IPS DF 6.9 (cell line): Measurements from ENCODE around the gene TELO2.

ENCODE experiments used
- DNase-seq: peaks from one replicate; pipeline ENCODE4 v3.0.0-alpha.2; 2013; ENCODE audit warnings: low read depth, low spot score
- H3K27ac ChIP-seq: one replicate; pipeline ENCODE4 v1.5.1; 2013; ENCODE audit warnings: low read length, control low read depth
- H3K27me3 ChIP-seq: 2 replicates; pipeline ENCODE4 v1.6.1; 2013; ENCODE audit warnings: mild to moderate bottlenecking, low read length; ENCODE audit not compliant: control insufficient read depth, insufficient read depth
- H3K36me3 ChIP-seq: 2 replicates; pipeline ENCODE4 v1.6.1; 2013; ENCODE audit warnings: low read length; ENCODE audit not compliant: control insufficient read depth, insufficient read depth
- H3K4me1 ChIP-seq: 2 replicates; pipeline ENCODE4 v1.6.1; 2013; ENCODE audit warnings: low read length; ENCODE audit not compliant: control insufficient read depth, insufficient read depth
- H3K4me3 ChIP-seq: 2 replicates; pipeline ENCODE4 v1.5.1; 2013; ENCODE audit warnings: mild to moderate bottlenecking, low read length
- H3K9me3 ChIP-seq: 2 replicates; pipeline ENCODE4 v1.6.1; 2013; ENCODE audit warnings: low read length, inconsistent platforms; ENCODE audit not compliant: control insufficient read depth, insufficient read depth
- WGBS: extraction: QIAGEN DNeasy Blood & Tissue Kit; methylation state at CpG from one replicate; pipeline ENCODE4 v1.1.7; 2013; ENCODE audit warnings: mixed read lengths, missing lambda C conversion rate; ENCODE audit not compliant: insufficient read length, insufficient coverage; 5-methylcytosine and 5-hydroxymethylcytosine counted together

The TELO2 gene

GRCh38 chr16:1524366-1524765 lies 31.2 kb downstream of the TELO2 start:
- WGBS: no CpG with 5 or more reads among the region's 26 CpGs
- Histone ChIP-seq H3K27ac (no peak overlapping the region), H3K4me1 (no peaks in the 10 kb centered on the region), H3K27me3 (no peaks in the 10 kb centered on the region), H3K36me3 (no peaks in the 10 kb centered on the region; the same call in 1 of the 2 replicates), H3K4me3 (no peak overlapping the region), H3K9me3 (no peaks in the 10 kb centered on the region)
- DNase-seq: no peak

DNA sequence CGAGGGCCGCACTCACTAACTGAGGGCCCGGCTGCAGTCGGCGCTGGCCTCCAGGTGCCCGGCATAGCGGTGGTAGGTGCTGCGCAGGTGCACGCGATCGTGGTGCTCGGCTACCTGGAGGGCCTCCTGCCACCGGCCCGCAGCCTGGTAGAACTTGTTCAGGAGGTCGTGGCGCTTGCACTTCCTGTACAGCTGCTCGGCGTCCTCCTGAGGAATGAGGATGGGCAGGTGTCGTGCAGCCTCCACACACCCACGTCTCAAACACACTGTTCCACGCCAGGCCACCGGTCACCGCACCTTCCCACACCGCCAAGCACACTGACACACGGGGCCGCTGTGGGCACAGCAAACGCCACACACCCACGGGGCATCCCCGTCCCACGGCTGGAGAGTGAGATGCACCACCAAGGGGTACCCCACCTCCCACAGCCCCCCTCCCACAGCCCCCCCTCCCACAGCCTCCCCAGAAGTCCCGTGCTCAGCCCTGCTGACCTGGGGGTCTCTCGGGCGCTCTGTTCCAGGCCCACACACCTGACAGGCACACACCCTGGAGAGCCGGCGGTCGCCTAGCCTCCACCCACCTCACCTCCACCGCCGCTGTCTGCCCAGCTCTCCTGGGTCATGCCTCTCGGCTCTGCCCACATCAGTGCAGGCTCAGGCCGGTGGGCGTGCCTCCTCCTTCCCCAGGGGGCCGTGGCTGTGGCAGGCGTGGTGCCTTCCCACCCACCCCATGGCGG lies 32.9 kb downstream of the TELO2 start:
- Histone ChIP-seq H3K9me3 (no peaks in the 10 kb centered on the region), H3K4me3 (no peak overlapping the region), H3K27ac (no peak overlapping the region), H3K36me3 (no peaks in the 10 kb centered on the region; the same call in 1 of the 2 replicates), H3K27me3 (no peaks in the 10 kb centered on the region), H3K4me1 (no peaks in the 10 kb centered on the region)
- no CpG with 5 or more reads among the region's 44 CpGs for WGBS
- no peak for DNase-seq

- Histone ChIP-seq H3K27me3 (no peaks in the 10 kb centered on the region), H3K4me1 (no peaks in the 10 kb centered on the region), H3K27ac (no peak overlapping the region), H3K4me3 (no peak overlapping the region), H3K9me3 (no peaks in the 10 kb centered on the region), H3K36me3 (no peaks in the 10 kb centered on the region; the same call in 1 of the 2 replicates)
- WGBS: no CpG with 5 or more reads among the region's 38 CpGs
- DNase-seq: no peak
These were observed 33.7 kb downstream of the TELO2 start for GRCh38 chr16:1526608-1527555.

GRCh38 chr16:1527836-1528811 lies 35.0 kb downstream of the TELO2 start:
- no peaks in the 10 kb centered on the region for H3K27me3 ChIP-seq
- WGBS: no CpG with 5 or more reads among the region's 42 CpGs
- DNase-seq: no peak
- no peak overlapping the region for H3K4me3 ChIP-seq
- H3K9me3 ChIP-seq: no peaks in the 10 kb centered on the region
- no peaks in the 10 kb centered on the region for H3K4me1 ChIP-seq
- no peak overlapping the region for H3K27ac ChIP-seq
- no peaks in the 10 kb centered on the region; the same call in 1 of the 2 replicates for H3K36me3 ChIP-seq

DNA sequence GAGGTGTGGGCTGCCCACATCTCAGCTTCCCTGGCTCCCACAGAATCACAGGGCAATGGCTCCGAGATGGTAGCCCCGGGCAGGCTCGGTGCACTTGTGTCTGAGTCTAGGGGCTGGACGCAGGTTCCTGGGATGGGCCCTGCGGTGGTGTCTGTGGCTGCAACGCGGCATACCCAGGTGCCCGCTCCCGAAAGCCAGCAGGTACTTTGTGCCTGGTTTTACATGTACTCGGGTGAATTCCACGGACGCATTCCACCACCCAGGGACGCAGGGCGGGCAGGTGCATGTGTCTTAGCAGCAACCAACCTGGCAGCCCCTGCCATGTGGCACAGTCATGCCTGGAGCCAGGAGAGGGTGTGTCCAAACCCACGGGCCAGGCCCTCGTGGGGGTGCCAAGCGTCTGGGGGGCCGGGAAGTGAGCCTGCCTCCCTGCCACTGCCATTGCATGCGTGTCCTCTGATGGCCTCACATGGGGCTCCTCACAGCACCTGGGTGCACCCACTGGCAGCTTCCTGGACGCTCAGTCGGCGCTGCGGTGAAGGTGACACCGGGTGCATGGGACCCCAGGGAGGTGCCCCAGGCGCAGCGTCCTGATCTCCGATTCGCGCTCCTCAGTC lies 35.9 kb downstream of the TELO2 start:
- H3K27ac ChIP-seq: no peak overlapping the region
- DNase-seq: no peak
- no CpG with 5 or more reads among the region's 29 CpGs for WGBS
- no peaks in the 10 kb centered on the region for H3K4me1 ChIP-seq
- H3K36me3 ChIP-seq: no peaks in the 10 kb centered on the region; the same call in 1 of the 2 replicates
- H3K9me3 ChIP-seq: no peaks in the 10 kb centered on the region
- H3K4me3 ChIP-seq: no peak overlapping the region
- H3K27me3 ChIP-seq: no peaks in the 10 kb centered on the region

- H3K4me3 ChIP-seq: no peak overlapping the region
- no peak for DNase-seq
- no peaks in the 10 kb centered on the region for H3K27me3 ChIP-seq
- H3K4me1 ChIP-seq: no peaks in the 10 kb centered on the region
- no peak overlapping the region for H3K27ac ChIP-seq
- no CpG with 5 or more reads among the region's 27 CpGs for WGBS
- H3K36me3 ChIP-seq: no peaks in the 10 kb centered on the region; the same call in 1 of the 2 replicates
- no peaks in the 10 kb centered on the region for H3K9me3 ChIP-seq
These were observed 37.3 kb downstream of the TELO2 start for GRCh38 chr16:1530349-1530882.

DNA sequence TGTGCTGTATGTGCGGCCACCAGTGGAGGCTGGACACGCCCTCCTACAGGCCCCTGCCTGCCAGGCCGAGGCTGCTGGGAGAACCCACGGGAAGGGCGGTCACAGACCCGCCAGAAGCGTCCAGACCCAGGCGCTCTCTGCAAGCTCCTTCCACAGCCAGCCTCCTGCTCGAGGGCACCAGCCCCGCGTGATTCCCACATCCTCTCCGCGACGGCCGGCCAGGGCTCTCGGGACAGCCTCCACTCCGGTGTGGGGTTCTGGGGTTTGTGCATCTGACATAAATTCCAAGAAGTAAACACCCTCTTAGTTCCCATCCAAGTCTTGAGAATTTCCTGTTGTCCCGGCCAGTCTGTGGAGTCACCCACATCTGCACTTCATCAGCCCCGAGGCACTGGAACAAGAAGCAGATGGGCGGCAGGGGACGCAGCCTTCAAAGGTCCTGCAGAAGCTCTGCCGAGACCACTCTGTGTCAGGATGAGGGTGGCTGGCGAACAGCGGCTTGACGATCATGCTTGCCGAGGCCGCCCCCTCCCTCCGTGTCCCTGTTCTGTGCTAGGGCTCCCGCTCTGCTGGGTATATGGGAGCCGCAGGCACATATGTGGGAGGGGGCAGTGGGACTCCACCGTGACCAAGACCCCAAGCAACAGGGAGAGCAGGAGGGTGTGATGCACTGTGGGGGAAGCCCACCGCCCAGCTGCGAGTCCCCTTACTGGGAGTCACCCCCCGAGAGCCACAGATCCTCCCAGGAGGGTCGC lies 37.9 kb downstream of the TELO2 start:
- Histone ChIP-seq H3K27me3 (no peaks in the 10 kb centered on the region), H3K36me3 (no peaks in the 10 kb centered on the region; the same call in 1 of the 2 replicates), H3K4me3 (no peak overlapping the region), H3K4me1 (no peaks in the 10 kb centered on the region), H3K27ac (no peak overlapping the region), H3K9me3 (no peaks in the 10 kb centered on the region)
- DNase-seq: no peak
- WGBS: no CpG with 5 or more reads among the region's 35 CpGs

DNA sequence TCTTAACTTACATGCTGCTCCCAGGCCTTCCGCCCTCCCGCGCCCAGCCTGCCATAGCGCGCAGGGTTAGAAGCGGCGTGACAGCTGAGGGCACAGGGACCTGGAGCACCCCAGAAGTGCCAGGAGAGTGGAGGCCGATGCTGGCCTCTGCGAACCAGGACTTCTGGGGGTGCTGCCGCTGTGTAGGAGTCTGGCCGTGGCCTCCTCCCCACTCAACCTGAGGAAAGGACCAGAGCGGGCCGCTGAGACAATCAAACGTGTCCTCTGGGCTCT lies 38.4 kb downstream of the TELO2 start:
- WGBS: no CpG with 5 or more reads among the region's 14 CpGs

GRCh38 chr16:1532081-1532760 lies 39.1 kb downstream of the TELO2 start:
- H3K4me1 ChIP-seq: no peaks in the 10 kb centered on the region
- WGBS: no CpG with 5 or more reads among the region's 28 CpGs
- no peak overlapping the region for H3K4me3 ChIP-seq
- no peak for DNase-seq
- no peaks in the 10 kb centered on the region for H3K9me3 ChIP-seq
- no peaks in the 10 kb centered on the region for H3K27me3 ChIP-seq
- no peaks in the 10 kb centered on the region; the same call in 1 of the 2 replicates for H3K36me3 ChIP-seq
- no peak overlapping the region for H3K27ac ChIP-seq

More for the DNA sequence above, 38.4 kb downstream of the TELO2 start:
- Histone ChIP-seq H3K9me3 (no peaks in the 10 kb centered on the region), H3K4me3 (no peak overlapping the region), H3K27ac (no peak overlapping the region), H3K27me3 (no peaks in the 10 kb centered on the region), H3K4me1 (no peaks in the 10 kb centered on the region), H3K36me3 (no peaks in the 10 kb centered on the region; the same call in 1 of the 2 replicates)
- DNase-seq: no peak
